H9 (cell line): ENCODE measurements around the gene OPHN1. TPM values are rescaled to one million over a fixed set of nuclear protein-coding genes. Genes with fewer than 3 reads are reported as not detected.

Experiments used
- DNase-seq: peaks from one replicate; pipeline ENCODE4 v3.0.0-alpha.2; 2017
- H2AFZ ChIP-seq: one replicate; pipeline ENCODE4 v1.6.1; 2013; ENCODE audit warnings: mild to moderate bottlenecking, low read length, control low read depth, moderate library complexity
- H2AK5ac ChIP-seq: 2 replicates; pipeline ENCODE4 v1.6.1; 2013; ENCODE audit warnings: low read length, control low read depth, mixed read lengths; ENCODE audit not compliant: insufficient read length
- H2BK120ac ChIP-seq: one replicate; pipeline ENCODE4 v1.6.1; 2013; ENCODE audit warnings: low read depth, mild to moderate bottlenecking, low read length, control low read depth, inconsistent platforms; ENCODE audit not compliant: poor library complexity, severe bottlenecking
- H2BK12ac ChIP-seq: 2 replicates; pipeline ENCODE4 v1.6.1; 2013; ENCODE audit warnings: low read length, control low read depth, mixed read lengths, low read depth; ENCODE audit not compliant: insufficient read length
- H2BK15ac ChIP-seq: 2 replicates; pipeline ENCODE4 v1.6.1; 2013; ENCODE audit warnings: low read depth, low read length, control low read depth
- H2BK20ac ChIP-seq: one replicate; pipeline ENCODE4 v1.6.1; 2013; ENCODE audit warnings: low read depth, mild to moderate bottlenecking, low read length, control low read depth, inconsistent platforms; ENCODE audit not compliant: poor library complexity, severe bottlenecking
- H2BK5ac ChIP-seq: 2 replicates; pipeline ENCODE4 v1.6.1; 2013; ENCODE audit warnings: low read length, control low read depth, mixed read lengths; ENCODE audit not compliant: insufficient read length
- H3K14ac ChIP-seq: 2 replicates; pipeline ENCODE4 v1.6.1; 2013; ENCODE audit warnings: low read length, control low read depth; ENCODE audit not compliant: insufficient read depth
- H3K18ac ChIP-seq: 2 replicates; pipeline ENCODE4 v1.6.1; 2013; ENCODE audit warnings: low read depth, mild to moderate bottlenecking, mixed read lengths, low read length, control low read depth; ENCODE audit not compliant: insufficient read length
- H3K23ac ChIP-seq: 2 replicates; pipeline ENCODE4 v1.6.1; 2013; ENCODE audit warnings: low read length, control low read depth, mixed read lengths, low read depth; ENCODE audit not compliant: insufficient read length
- H3K23me2 ChIP-seq: 2 replicates; pipeline ENCODE4 v1.6.1; 2013; ENCODE audit warnings: low read depth, mild to moderate bottlenecking, mixed read lengths, low read length, control low read depth; ENCODE audit not compliant: insufficient read length, poor library complexity, severe bottlenecking
- H3K27ac ChIP-seq: 2 replicates; pipeline ENCODE4 v1.5.1; 2013; ENCODE audit warnings: low read length, control low read depth, mixed read lengths, low read depth; ENCODE audit not compliant: insufficient read length
- H3K27me3 ChIP-seq: 2 replicates; pipeline ENCODE4 v1.6.1; 2013; ENCODE audit warnings: low read length, control low read depth, inconsistent platforms; ENCODE audit not compliant: insufficient read depth
- H3K4ac ChIP-seq: 2 replicates; pipeline ENCODE4 v1.6.1; 2013; ENCODE audit warnings: low read depth, mild to moderate bottlenecking, control low read depth, inconsistent platforms, low read length, moderate library complexity
- H3K4me1 ChIP-seq: 2 replicates; pipeline ENCODE4 v1.6.1; 2013; ENCODE audit warnings: low read length, control low read depth, inconsistent platforms; ENCODE audit not compliant: insufficient read depth
- H3K4me2 ChIP-seq: 2 replicates; pipeline ENCODE4 v1.6.1; 2013; ENCODE audit warnings: low read length, control low read depth, mixed read lengths; ENCODE audit not compliant: insufficient read length, insufficient read depth
- H3K56ac ChIP-seq: 2 replicates; pipeline ENCODE4 v1.6.1; 2013; ENCODE audit warnings: low read depth, mild to moderate bottlenecking, mixed read lengths, low read length, control low read depth; ENCODE audit not compliant: insufficient read length
- H3K79me1 ChIP-seq: 2 replicates; pipeline ENCODE4 v1.6.1; 2013; ENCODE audit warnings: low read depth, mild to moderate bottlenecking, moderate library complexity, low read length, control low read depth, inconsistent platforms; ENCODE audit not compliant: insufficient read depth, poor library complexity, severe bottlenecking
- H3K79me2 ChIP-seq: 2 replicates; pipeline ENCODE4 v1.6.1; 2013; ENCODE audit warnings: low read length, control low read depth, inconsistent platforms; ENCODE audit not compliant: insufficient read depth
- H3K9ac ChIP-seq: 2 replicates; pipeline ENCODE4 v1.6.1; 2013; ENCODE audit warnings: low read length, control low read depth, mixed read lengths; ENCODE audit not compliant: insufficient read length; ENCODE audit errors: extremely low read depth
- H3K9me3 ChIP-seq: one replicate; pipeline ENCODE4 v1.6.1; 2013; ENCODE audit warnings: low read depth, low read length, inconsistent platforms; ENCODE audit not compliant: control insufficient read depth
- H3T11ph ChIP-seq: one replicate; pipeline ENCODE4 v1.6.1; 2013; ENCODE audit warnings: mild to moderate bottlenecking, low read length, control low read depth, inconsistent platforms
- H4K20me1 ChIP-seq: one replicate; pipeline ENCODE4 v1.6.1; 2013; ENCODE audit not compliant: control insufficient read depth, insufficient read length, insufficient read depth
- H4K5ac ChIP-seq: 2 replicates; pipeline ENCODE4 v1.6.1; 2013; ENCODE audit warnings: low read depth, mild to moderate bottlenecking, mixed read lengths, low read length, control low read depth; ENCODE audit not compliant: insufficient read length
- H4K8ac ChIP-seq: replicated peaks from 2 replicates; pipeline ENCODE4 v1.6.1; 2013; ENCODE audit warnings: low read length, control low read depth, mixed read lengths, low read depth; ENCODE audit not compliant: insufficient read length
- H4K91ac ChIP-seq: 2 replicates; pipeline ENCODE4 v1.6.1; 2013; ENCODE audit warnings: low read depth, mild to moderate bottlenecking, moderate library complexity, mixed read lengths, low read length, control low read depth; ENCODE audit not compliant: insufficient read length
- H3K27ac Mint-ChIP-seq, 3 experiments: 2 replicates in 2 of 3; 3 replicates in 1 of 3; pipeline ENCODE4 v1.8.0; 2020 to 2021; ENCODE audit warnings: mixed read lengths in 3 of 3, mild to moderate bottlenecking in 1 of 3, moderate library complexity in 1 of 3
- H3K27me3 Mint-ChIP-seq: 2 replicates; pipeline ENCODE4 v1.8.0; 2021; ENCODE audit warnings: low read depth, mild to moderate bottlenecking, moderate library complexity, mixed read lengths
- H3K36me3 Mint-ChIP-seq, 3 experiments: 2 replicates in 2 of 3; 3 replicates in 1 of 3; pipeline ENCODE4 v1.8.0; 2020 to 2021; ENCODE audit warnings: low read depth in 3 of 3, mixed read lengths in 3 of 3; ENCODE audit not compliant: insufficient read depth in 1 of 3
- H3K4me1 Mint-ChIP-seq, 2 experiments: 2 replicates each; pipeline ENCODE4 v1.8.0; 2020; ENCODE audit warnings: mixed read lengths in 2 of 2
- H3K4me3 Mint-ChIP-seq, 2 experiments: 2 replicates in 1 of 2; 3 replicates in 1 of 2; pipeline ENCODE4 v1.8.0; 2020 to 2021; ENCODE audit warnings: mild to moderate bottlenecking in 2 of 2, mixed read lengths in 2 of 2, moderate library complexity in 1 of 2
- H3K9me3 Mint-ChIP-seq, 2 experiments: 2 replicates in 1 of 2; 3 replicates in 1 of 2; pipeline ENCODE4 v1.8.0; 2020; ENCODE audit warnings: mild to moderate bottlenecking in 2 of 2, mixed read lengths in 2 of 2, moderate library complexity in 1 of 2
- WGBS: extraction: QIAGEN DNeasy Blood & Tissue Kit; methylation state at CpG from one replicate; pipeline ENCODE4 v1.1.7; 2013; ENCODE audit warnings: missing lambda C conversion rate, low lambda C conversion rate, mixed read lengths; ENCODE audit not compliant: insufficient read length; ENCODE audit errors: extremely low coverage; 5-methylcytosine and 5-hydroxymethylcytosine counted together
- total RNA-seq: library from RNA; stranded (reverse); gene quantifications from 2 replicates; pipeline ENCODE4 v1.2.1, GENCODE V29; 2021
- TF ChIP-seq, protein P1 (sequence below): fragments of 200-600 bp; sonication (generic); conservative IDR thresholded peaks from 3 replicates; pipeline ENCODE4 v1.8.0; 2021; ENCODE audit warnings: antibody characterized with exemption, mild to moderate bottlenecking

OPHN1 gene
- total RNA-seq, 1 experiment from 2014 or later: 1.5 TPM

GRCh38 chrX:68387776-68388175 lies 45.5 kb downstream of the OPHN1 start:
- no peak overlapping the region for H4K5ac ChIP-seq
- no peak overlapping the region for H3K14ac ChIP-seq
- H3K4ac ChIP-seq: no peak overlapping the region
- H3K4me1 Mint-ChIP-seq: no peaks in the 10 kb centered on the region
- H4K91ac ChIP-seq: no peak overlapping the region
- H3K9ac ChIP-seq: no peak overlapping the region
- H3K4me3 Mint-ChIP-seq: no peak overlapping the region
- no peaks in the 10 kb centered on the region for H3K79me2 ChIP-seq
- peaks cover 52 to 64% of the 10 kb centered on the region in 2 experiments for H3K9me3 Mint-ChIP-seq
- H3K27ac ChIP-seq: no peak overlapping the region
- H4K8ac ChIP-seq: no peak overlapping the region
- TF ChIP-seq, protein P1, sequence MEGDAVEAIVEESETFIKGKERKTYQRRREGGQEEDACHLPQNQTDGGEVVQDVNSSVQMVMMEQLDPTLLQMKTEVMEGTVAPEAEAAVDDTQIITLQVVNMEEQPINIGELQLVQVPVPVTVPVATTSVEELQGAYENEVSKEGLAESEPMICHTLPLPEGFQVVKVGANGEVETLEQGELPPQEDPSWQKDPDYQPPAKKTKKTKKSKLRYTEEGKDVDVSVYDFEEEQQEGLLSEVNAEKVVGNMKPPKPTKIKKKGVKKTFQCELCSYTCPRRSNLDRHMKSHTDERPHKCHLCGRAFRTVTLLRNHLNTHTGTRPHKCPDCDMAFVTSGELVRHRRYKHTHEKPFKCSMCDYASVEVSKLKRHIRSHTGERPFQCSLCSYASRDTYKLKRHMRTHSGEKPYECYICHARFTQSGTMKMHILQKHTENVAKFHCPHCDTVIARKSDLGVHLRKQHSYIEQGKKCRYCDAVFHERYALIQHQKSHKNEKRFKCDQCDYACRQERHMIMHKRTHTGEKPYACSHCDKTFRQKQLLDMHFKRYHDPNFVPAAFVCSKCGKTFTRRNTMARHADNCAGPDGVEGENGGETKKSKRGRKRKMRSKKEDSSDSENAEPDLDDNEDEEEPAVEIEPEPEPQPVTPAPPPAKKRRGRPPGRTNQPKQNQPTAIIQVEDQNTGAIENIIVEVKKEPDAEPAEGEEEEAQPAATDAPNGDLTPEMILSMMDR: no peak
- no peak overlapping the region for H2AK5ac ChIP-seq
- H3K4me2 ChIP-seq: no peak overlapping the region
- H3K56ac ChIP-seq: no peak overlapping the region
- no peak overlapping the region for H3K18ac ChIP-seq
- WGBS: no CpG with 5 or more reads among the region's 3 CpGs
- H3K4me1 ChIP-seq: no peaks in the 10 kb centered on the region
- peaks cover 0 to 8% (median 6%) of the 10 kb centered on the region in 3 experiments; a peak in 5 of 7 replicates for H3K36me3 Mint-ChIP-seq
- H3K23ac ChIP-seq: no peak overlapping the region
- DNase-seq: no peak
- H2BK20ac ChIP-seq: no peak overlapping the region
- no peak overlapping the region for H2AFZ ChIP-seq
- H2BK120ac ChIP-seq: no peak overlapping the region
- no peaks in the 10 kb centered on the region for H3K27me3 ChIP-seq
- H2BK5ac ChIP-seq: no peak overlapping the region
- no peak overlapping the region for H2BK15ac ChIP-seq
- no peaks in the 10 kb centered on the region for H3K79me1 ChIP-seq
- no peaks in the 10 kb centered on the region; the same call in 1 of the 2 replicates for H3K27me3 Mint-ChIP-seq
- no peak overlapping the region for H2BK12ac ChIP-seq
- no peak overlapping the region for H3T11ph ChIP-seq
- no peaks in the 10 kb centered on the region for H4K20me1 ChIP-seq
- peaks cover 14% of the 10 kb centered on the region for H3K9me3 ChIP-seq
- no peak overlapping the region for H3K27ac Mint-ChIP-seq
- no peaks in the 10 kb centered on the region for H3K23me2 ChIP-seq
